ENCODE results near the gene KCNK1. TPM values are rescaled to one million over a fixed set of nuclear protein-coding genes. Genes with fewer than 3 reads are reported as not detected.

The KCNK1 gene
- total and polyA plus RNA-seq, 2 of the 4 experiments (the other 2 are of a cell fraction) = 0.90 to 1.6 TPM

- ChIA-PET POLR2A (ENCODE audit: unreplicated experiment) (no interaction called here), CTCF (no interaction called here)
- no peak overlapping the region for H2AK5ac ChIP-seq (ENCODE audit: low read depth, low read length)
- H3K14ac ChIP-seq (replicated peaks; ENCODE audit: low read depth, low read length) = no peak overlapping the region
- no peaks in the 10 kb centered on the region for H3K4me1 ChIP-seq (ENCODE audit: control insufficient read depth, insufficient read depth, low read length)
- no peak overlapping the region for H3K23ac ChIP-seq (ENCODE audit: low read depth, low read length)
- H3K9ac ChIP-seq (ENCODE audit: low read depth, low read length) = no peak overlapping the region
- no peak overlapping the region for H3K4me2 ChIP-seq (ENCODE audit: low read depth, low read length)
- ATAC-seq (ENCODE audit: low read depth) (no peak), DNase-seq (no peak)
- no peak overlapping the region for H3K4ac ChIP-seq (ENCODE audit: low read depth, low read length)
- H3K18ac ChIP-seq (ENCODE audit: low read depth, low read length) = no peak overlapping the region
- no peak overlapping the region for H3K27ac ChIP-seq (ENCODE audit: insufficient read depth, low read length)
- H2BK5ac ChIP-seq (ENCODE audit: low read depth, low read length, poor library complexity, severe bottlenecking) = no peak overlapping the region
- dilution Hi-C loops (cut with HindIII; ENCODE audit: low sequenced_read_pairs, unreplicated experiment) (no loop called here), in situ Hi-C loops (cut with MboI; ENCODE audit: low sequenced_read_pairs) (no loop called here), intact Hi-C loops (cut with micrococcal nuclease) (no loop called here)
- 80% methylated on average over 1 of the region's 6 CpGs; no CpG with 5 or more reads in 1 of the 2 experiments for WGBS, 2 experiments (ENCODE audit: extremely low coverage in 2 of 2, insufficient read length in 1 of 2)
- H4K8ac ChIP-seq (ENCODE audit: low read depth in 2 of 2, low read length in 2 of 2) = no peak overlapping the region
- no peak overlapping the region for H2AFZ ChIP-seq (replicated peaks; ENCODE audit: low read length, poor library complexity)
- no peaks in the 10 kb centered on the region for H3K36me3 ChIP-seq (ENCODE audit: control insufficient read depth, insufficient read depth, low read length)
- no peaks in the 10 kb centered on the region for H3K79me1 ChIP-seq (ENCODE audit: low read depth in 1 of 2, low read length in 2 of 2)
- no peak overlapping the region for H3K56ac ChIP-seq (ENCODE audit: extremely low read depth, insufficient read depth, low read length)
- no TSS peak for BruUV-seq (replicated peaks)
- H3K9me1 ChIP-seq (ENCODE audit: insufficient read depth, low read length) = no peaks in the 10 kb centered on the region
- H3K4me3 ChIP-seq (ENCODE audit: insufficient read depth, low read depth, low read length) = no peak overlapping the region
- no peak overlapping the region for H4K5ac ChIP-seq (ENCODE audit: low read depth, low read length)
- no peak overlapping the region for H2BK15ac ChIP-seq (ENCODE audit: low read depth, low read length)
- no peak for TF ChIP-seq CHD1 (IDR thresholded peaks at IDR 0.05; ENCODE audit: low read depth, low read length)
- no peak for TF ChIP-seq NFE2L2 (IDR thresholded peaks at IDR 0.05; ENCODE audit: low read depth, low read length)
- no peak for TF ChIP-seq MAFK (IDR thresholded peaks at IDR 0.05; ENCODE audit: low read depth, low read length)
- no peak for TF ChIP-seq BHLHE40 (IDR thresholded peaks at IDR 0.05; ENCODE audit: low read depth, low read length)
- TF ChIP-seq ELK1 (IDR thresholded peaks at IDR 0.05; ENCODE audit: borderline replicate concordance, low read depth, low read length) = no peak
- TF ChIP-seq SMC3 (IDR thresholded peaks at IDR 0.05; ENCODE audit: low read depth, low read length) = no peak
- no peak for TF ChIP-seq FOS (IDR thresholded peaks at IDR 0.05; ENCODE audit: low read depth, low read length)
- no peak for TF ChIP-seq USF2 (IDR thresholded peaks at IDR 0.05; ENCODE audit: low read depth, low read length)
- no peak for TF ChIP-seq CTCF (conservative IDR thresholded peaks at IDR 0.05; ENCODE audit: low read depth, low read length)
- TF ChIP-seq RAD21 (IDR thresholded peaks at IDR 0.05; ENCODE audit: low read length) = no peak
- TF ChIP-seq POLR2A (IDR thresholded peaks at IDR 0.05; ENCODE audit: low read depth, low read length) = no peak
- no peak overlapping the region for H2BK20ac ChIP-seq (ENCODE audit: low read depth, low read length)
- no peaks in the 10 kb centered on the region for H3K27me3 ChIP-seq (ENCODE audit: control insufficient read depth, insufficient read depth, low read length)
- no peak overlapping the region for H2BK120ac ChIP-seq (ENCODE audit: low read depth, low read length)
- H4K20me1 ChIP-seq (ENCODE audit: insufficient read depth, low read length) = no peaks in the 10 kb centered on the region
- no peak overlapping the region for H4K91ac ChIP-seq (ENCODE audit: insufficient read depth, low read depth, low read length)
- H2AK9ac ChIP-seq (replicated peaks; ENCODE audit: low read depth, low read length, poor library complexity) = no peak overlapping the region
- peaks cover 6% of the 10 kb centered on the region; the same call in 1 of the 2 replicates for H3K9me3 ChIP-seq (ENCODE audit: control insufficient read depth, insufficient read depth, low read length)
Measured at GRCh38 chr1:233641029-233641428, 27.1 kb downstream of the KCNK1 start.

All from IMR-90 (cell line).